Fibroblast of lung (primary cell): Measurements from ENCODE around the gene PLA2G3. TPM values are rescaled to one million over a fixed set of nuclear protein-coding genes. Genes with fewer than 3 reads are reported as not detected.

Experiments
- DNase-seq, 2 donors: peaks; one replicate each; pipeline versions ENCODE4 v3.0.0 to v3.0.0-alpha.2; 2010; ENCODE audit warnings: low read depth in 2 of 2
- H2AFZ ChIP-seq: 2 replicates; pipeline ENCODE4 v1.5.1; 2012; ENCODE audit warnings: low read length, control low read depth, inconsistent platforms
- H3K27ac ChIP-seq: 2 replicates; pipeline ENCODE4 v1.5.1; 2011; ENCODE audit warnings: low read length, control low read depth; ENCODE audit not compliant: insufficient read depth
- H3K27me3 ChIP-seq: 2 replicates; pipeline ENCODE4 v1.5.1; 2011; ENCODE audit warnings: mild to moderate bottlenecking, low read length; ENCODE audit not compliant: control insufficient read depth, insufficient read depth
- H3K36me3 ChIP-seq: 2 replicates; pipeline ENCODE4 v1.5.1; 2011; ENCODE audit warnings: low read length; ENCODE audit not compliant: control insufficient read depth, insufficient read depth
- H3K4me1 ChIP-seq: 2 replicates; pipeline ENCODE4 v1.5.1; 2011; ENCODE audit warnings: low read length; ENCODE audit not compliant: control insufficient read depth, insufficient read depth; ENCODE audit errors: extremely low read depth
- H3K4me2 ChIP-seq: 2 replicates; pipeline ENCODE4 v1.5.1; 2011; ENCODE audit warnings: low read length, control low read depth; ENCODE audit not compliant: insufficient read depth; ENCODE audit errors: extremely low read depth
- H3K4me3 ChIP-seq, 4 experiments: fragments of 200-600 bp in 1 of 4; sonication (generic) in 1 of 4; replicated peaks in 1 of 4; 2 replicates each; pipeline ENCODE4 v1.5.1; 2011 to 2016; ENCODE audit warnings: low read length in 4 of 4, low read depth in 3 of 4, mild to moderate bottlenecking in 3 of 4, control low read depth in 2 of 4, inconsistent platforms in 1 of 4, mixed read lengths in 1 of 4; ENCODE audit not compliant: insufficient read depth in 1 of 4; ENCODE audit errors: control extremely low read depth in 1 of 4
- H3K79me2 ChIP-seq: 2 replicates; pipeline ENCODE4 v1.5.1; 2012; ENCODE audit warnings: mild to moderate bottlenecking, low read length, inconsistent platforms; ENCODE audit not compliant: control insufficient read depth, insufficient read depth
- H3K9ac ChIP-seq: 2 replicates; pipeline ENCODE4 v1.5.1; 2011; ENCODE audit warnings: mild to moderate bottlenecking, low read length, control low read depth; ENCODE audit not compliant: insufficient read depth
- H3K9me3 ChIP-seq: 2 replicates; pipeline ENCODE4 v1.5.1; 2012; ENCODE audit warnings: low read depth, low read length; ENCODE audit not compliant: control insufficient read depth, insufficient read depth
- H4K20me1 ChIP-seq: 2 replicates; pipeline ENCODE4 v1.5.1; 2011; ENCODE audit warnings: low read length; ENCODE audit not compliant: control insufficient read depth, insufficient read depth; ENCODE audit errors: extremely low read depth
- CTCF ChIP-seq, 2 donors: IDR thresholded peaks in 1 of 2; conservative IDR thresholded peaks in 1 of 2; 1 replicate in 1 of 2; 2 replicates in 1 of 2; pipeline ENCODE4 v1.5.1; 2011 to 2012; ENCODE audit warnings: low read length in 2 of 2, control low read depth in 1 of 2, inconsistent platforms in 1 of 2, low read depth in 1 of 2, mild to moderate bottlenecking in 1 of 2
- EZH2 ChIP-seq: IDR thresholded peaks from 2 replicates; pipeline ENCODE4 v1.5.1; 2012; ENCODE audit warnings: low read length, control low read depth, mild to moderate bottlenecking; ENCODE audit errors: missing control alignments
- polyA plus RNA-seq, 2 donors: library from polyadenylated mRNA; depleted of rRNA in 1 of 2; stranded (reverse) in 1 of 2; unstranded in 1 of 2; fragments of >200 nt; gene quantifications; 2 replicates each; pipeline ENCODE4 v1.2.1, GENCODE V29; 2011 to 2012; ENCODE audit warnings: missing spikeins in 1 of 2
- total RNA-seq: library from RNA; depleted of rRNA; stranded (reverse); fragments of >200 nt; gene quantifications from 2 replicates; pipeline ENCODE4 v1.2.1, GENCODE V29; 2014

The PLA2G3 gene
- total and polyA plus RNA-seq, 2 donors (not counting 1 experiment from before 2014, with no cell fraction given), result 0.18 to 0.33 TPM

GRCh38 chr22:31141551-31141950 lies 1.2 kb upstream of the PLA2G3 start:
- no peaks in the 10 kb centered on the region for H3K9me3 ChIP-seq
- no peaks in the 10 kb centered on the region for H3K4me1 ChIP-seq
- H3K4me3 ChIP-seq, result no peak overlapping the region
- no peaks in the 10 kb centered on the region for H3K36me3 ChIP-seq
- no peaks in the 10 kb centered on the region for H3K79me2 ChIP-seq
- TF ChIP-seq CTCF (conservative IDR thresholded peaks at IDR 0.05 in 1 of 2, IDR thresholded peaks at IDR 0.05 in 1 of 2; ENCODE audit: low read depth in 1 of 2, low read length in 2 of 2), result no peak
- TF ChIP-seq EZH2, result no peak
- no peak for DNase-seq
- no peak overlapping the region for H3K9ac ChIP-seq
- no peak overlapping the region for H3K27ac ChIP-seq
- H2AFZ ChIP-seq, result no peak overlapping the region
- peaks cover 13% of the 10 kb centered on the region for H3K27me3 ChIP-seq
- no peaks in the 10 kb centered on the region for H4K20me1 ChIP-seq
- no peak overlapping the region for H3K4me2 ChIP-seq

GRCh38 chr22:31140746-31141145 lies 438 bp upstream of the PLA2G3 start:
- Histone ChIP-seq H3K4me3 (no peak overlapping the region), H2AFZ (no peak overlapping the region), H3K27me3 (peaks cover 13% of the 10 kb centered on the region), H3K27ac (no peak overlapping the region), H3K36me3 (no peaks in the 10 kb centered on the region), H3K4me2 (no peak overlapping the region), H3K79me2 (no peaks in the 10 kb centered on the region), H3K4me1 (no peaks in the 10 kb centered on the region), H3K9me3 (no peaks in the 10 kb centered on the region), H3K9ac (no peak overlapping the region), H4K20me1 (no peaks in the 10 kb centered on the region)
- TF ChIP-seq CTCF (conservative IDR thresholded peaks at IDR 0.05 in 1 of 2, IDR thresholded peaks at IDR 0.05 in 1 of 2; ENCODE audit: low read depth in 1 of 2, low read length in 2 of 2) (no peak), EZH2 (no peak)
- DNase-seq, result no peak

GRCh38 chr22:31139066-31139465 lies 1.2 kb downstream of the PLA2G3 start:
- H4K20me1 ChIP-seq, result no peaks in the 10 kb centered on the region
- H2AFZ ChIP-seq, result no peak overlapping the region
- no peak overlapping the region for H3K4me2 ChIP-seq
- no peak overlapping the region for H3K4me3 ChIP-seq
- TF ChIP-seq EZH2 (no peak), CTCF (conservative IDR thresholded peaks at IDR 0.05 in 1 of 2, IDR thresholded peaks at IDR 0.05 in 1 of 2; ENCODE audit: low read depth in 1 of 2, low read length in 2 of 2) (no peak)
- DNase-seq, result no peak
- no peaks in the 10 kb centered on the region for H3K9me3 ChIP-seq
- no peak overlapping the region for H3K27ac ChIP-seq
- no peaks in the 10 kb centered on the region for H3K4me1 ChIP-seq
- H3K27me3 ChIP-seq, result peaks cover 13% of the 10 kb centered on the region
- no peaks in the 10 kb centered on the region for H3K36me3 ChIP-seq
- no peak overlapping the region for H3K9ac ChIP-seq
- H3K79me2 ChIP-seq, result no peaks in the 10 kb centered on the region
